ENCODE data around the gene TAF11L13.
"Not testable (repeated sequence)": the region's sequence is repeated elsewhere in the genome, so short reads cannot be mapped to it uniquely, and the experiment has no call there.

TAF11L13 gene

GRCh38 chr5:17631788-17632187, at the start of gene TAF11L13:
TSS of gene TAF11L13 (plus strand) at chr5:17632088.
- DNase-seq; H3K4me1 Mint-ChIP-seq (ENCODE audit: low read depth); H3K36me3 Mint-ChIP-seq (ENCODE audit: low read depth); H3K9me3 Mint-ChIP-seq; H3K27me3 Mint-ChIP-seq; H3K27ac Mint-ChIP-seq; H3K4me3 Mint-ChIP-seq: not testable (repeated sequence)

GRCh38 chr5:17585658-17586057, 46.2 kb upstream of the TAF11L13 start, which contains the start of gene TAF11L7:
TSS of gene TAF11L7 (minus strand) at chr5:17585758.
- not testable (repeated sequence) for H3K4me3 Mint-ChIP-seq; H3K27ac Mint-ChIP-seq; DNase-seq; H3K4me1 Mint-ChIP-seq (ENCODE audit: low read depth); H3K36me3 Mint-ChIP-seq (ENCODE audit: low read depth); H3K27me3 Mint-ChIP-seq; H3K9me3 Mint-ChIP-seq

GRCh38 chr5:17590860-17591259, 41.0 kb upstream of the TAF11L13 start, which contains the start of gene TAF11L8:
TSS of gene TAF11L8 (minus strand) at chr5:17590960.
- H3K4me3 Mint-ChIP-seq; H3K27me3 Mint-ChIP-seq; DNase-seq; H3K27ac Mint-ChIP-seq; H3K36me3 Mint-ChIP-seq (ENCODE audit: low read depth); H3K4me1 Mint-ChIP-seq (ENCODE audit: low read depth); H3K9me3 Mint-ChIP-seq: not testable (repeated sequence)

GRCh38 chr5:17594255-17594654, 37.6 kb upstream of the TAF11L13 start, which contains the start of gene TAF11L9:
TSS of gene TAF11L9 (minus strand) at chr5:17594394.
- not testable (repeated sequence) for H3K27ac Mint-ChIP-seq; H3K4me3 Mint-ChIP-seq; H3K4me1 Mint-ChIP-seq (ENCODE audit: low read depth); H3K27me3 Mint-ChIP-seq; H3K9me3 Mint-ChIP-seq; DNase-seq; H3K36me3 Mint-ChIP-seq (ENCODE audit: low read depth)

GRCh38 chr5:17597728-17598127, 34.2 kb upstream of the TAF11L13 start, which contains the start of gene TAF11L10:
TSS of gene TAF11L10 (minus strand) at chr5:17597828.
- not testable (repeated sequence) for H3K4me1 Mint-ChIP-seq (ENCODE audit: low read depth); H3K4me3 Mint-ChIP-seq; H3K27ac Mint-ChIP-seq; DNase-seq; H3K27me3 Mint-ChIP-seq; H3K36me3 Mint-ChIP-seq (ENCODE audit: low read depth)
- peaks cover 10% of the 10 kb centered on the region for H3K9me3 Mint-ChIP-seq

- H3K9me3 Mint-ChIP-seq, result peaks cover 13% of the 10 kb centered on the region
- H3K4me3 Mint-ChIP-seq; DNase-seq; H3K27ac Mint-ChIP-seq; H3K36me3 Mint-ChIP-seq (ENCODE audit: low read depth); H3K4me1 Mint-ChIP-seq (ENCODE audit: low read depth); H3K27me3 Mint-ChIP-seq: not testable (repeated sequence)
These were observed 28.0 kb upstream of the TAF11L13 start, which contains the start of gene TAF11L11 for GRCh38 chr5:17603880-17604279. TSS of gene TAF11L11 (plus strand) at chr5:17604183.

- Mint-ChIP-seq H3K4me1 (ENCODE audit: low read depth) (no peaks in the 10 kb centered on the region), H3K36me3 (ENCODE audit: low read depth) (no peaks in the 10 kb centered on the region), H3K27me3 (no peaks in the 10 kb centered on the region), H3K9me3 (peaks cover 7% of the 10 kb centered on the region), H3K27ac (no peak overlapping the region), H3K4me3 (no peak overlapping the region)
- DNase-seq, result no peak
These were observed 26.9 kb upstream of the TAF11L13 start for GRCh38 chr5:17604951-17605350.

- H3K27ac Mint-ChIP-seq; H3K9me3 Mint-ChIP-seq; H3K4me3 Mint-ChIP-seq; DNase-seq; H3K4me1 Mint-ChIP-seq (ENCODE audit: low read depth); H3K36me3 Mint-ChIP-seq (ENCODE audit: low read depth); H3K27me3 Mint-ChIP-seq: not testable (repeated sequence)
These were observed 24.4 kb upstream of the TAF11L13 start for GRCh38 chr5:17607461-17607860.

GRCh38 chr5:17610092-17610491, 21.8 kb upstream of the TAF11L13 start, which contains the start of gene TAF11L12:
TSS of gene TAF11L12 (plus strand) at chr5:17610392.
- H3K4me3 Mint-ChIP-seq; H3K36me3 Mint-ChIP-seq (ENCODE audit: low read depth); DNase-seq; H3K4me1 Mint-ChIP-seq (ENCODE audit: low read depth); H3K9me3 Mint-ChIP-seq; H3K27ac Mint-ChIP-seq; H3K27me3 Mint-ChIP-seq: not testable (repeated sequence)

- H3K36me3 Mint-ChIP-seq (ENCODE audit: low read depth), result no peaks in the 10 kb centered on the region
- peaks cover 3% of the 10 kb centered on the region for H3K9me3 Mint-ChIP-seq
- no peak overlapping the region for H3K27ac Mint-ChIP-seq
- no peaks in the 10 kb centered on the region for H3K4me1 Mint-ChIP-seq (ENCODE audit: low read depth)
- no peak for DNase-seq
- no peak overlapping the region for H3K4me3 Mint-ChIP-seq
- H3K27me3 Mint-ChIP-seq, result no peaks in the 10 kb centered on the region
These were observed 16.8 kb upstream of the TAF11L13 start for GRCh38 chr5:17614872-17615605.

GRCh38 chr5:17619354-17619753, 12.5 kb upstream of the TAF11L13 start:
- DNase-seq, result no peak
- peaks cover 3% of the 10 kb centered on the region for H3K9me3 Mint-ChIP-seq
- H3K4me1 Mint-ChIP-seq (ENCODE audit: low read depth), result no peaks in the 10 kb centered on the region
- H3K36me3 Mint-ChIP-seq (ENCODE audit: low read depth), result no peaks in the 10 kb centered on the region
- no peak overlapping the region for H3K4me3 Mint-ChIP-seq
- no peak overlapping the region for H3K27ac Mint-ChIP-seq
- H3K27me3 Mint-ChIP-seq, result no peaks in the 10 kb centered on the region

GRCh38 chr5:17620627-17621026, 11.3 kb upstream of the TAF11L13 start:
- DNase-seq, result no peak

GRCh38 chr5:17625686-17626085, 6.2 kb upstream of the TAF11L13 start:
- H3K27me3 Mint-ChIP-seq, result no peaks in the 10 kb centered on the region
- H3K36me3 Mint-ChIP-seq (ENCODE audit: low read depth), result no peaks in the 10 kb centered on the region
- H3K9me3 Mint-ChIP-seq, result peaks cover 3% of the 10 kb centered on the region
- no peak for DNase-seq
- H3K4me3 Mint-ChIP-seq, result no peak overlapping the region
- no peaks in the 10 kb centered on the region for H3K4me1 Mint-ChIP-seq (ENCODE audit: low read depth)
- no peak overlapping the region for H3K27ac Mint-ChIP-seq

More at GRCh38 chr5:17620627-17621026, 11.3 kb upstream of the TAF11L13 start:
- Mint-ChIP-seq H3K9me3 (peaks cover 3% of the 10 kb centered on the region), H3K27me3 (no peaks in the 10 kb centered on the region), H3K4me1 (ENCODE audit: low read depth) (no peaks in the 10 kb centered on the region), H3K27ac (no peak overlapping the region), H3K36me3 (ENCODE audit: low read depth) (no peaks in the 10 kb centered on the region), H3K4me3 (no peak overlapping the region)

GRCh38 chr5:17634160-17634559, 2.3 kb downstream of the TAF11L13 start, which contains the start of gene TAF11L14:
TSS of gene TAF11L14 (plus strand) at chr5:17634460.
- DNase-seq, result no peak
- H3K4me1 Mint-ChIP-seq (ENCODE audit: low read depth), result no peaks in the 10 kb centered on the region
- H3K27me3 Mint-ChIP-seq, result no peaks in the 10 kb centered on the region
- H3K4me3 Mint-ChIP-seq, result no peak within 1 kb of the TSS
- no peak within 1 kb of the TSS for H3K27ac Mint-ChIP-seq
- no peaks in the 10 kb centered on the region for H3K36me3 Mint-ChIP-seq (ENCODE audit: low read depth)
- no peaks in the 10 kb centered on the region for H3K9me3 Mint-ChIP-seq

- H3K4me3 Mint-ChIP-seq; H3K27ac Mint-ChIP-seq; H3K4me1 Mint-ChIP-seq (ENCODE audit: low read depth); H3K36me3 Mint-ChIP-seq (ENCODE audit: low read depth); H3K27me3 Mint-ChIP-seq; DNase-seq: not testable (repeated sequence)
- H3K9me3 Mint-ChIP-seq, result peaks cover 11% of the 10 kb centered on the region
These were observed 17.3 kb downstream of the TAF11L13 start for GRCh38 chr5:17649232-17649631.

Data from activated T-cell treated with anti-CD3 and anti-CD28 coated beads, Interleukin-2, amount 50 U/mL, for 24 hours (primary cell).